Measurements from ENCODE around the gene CLDN25.

Gene CLDN25

DNA sequence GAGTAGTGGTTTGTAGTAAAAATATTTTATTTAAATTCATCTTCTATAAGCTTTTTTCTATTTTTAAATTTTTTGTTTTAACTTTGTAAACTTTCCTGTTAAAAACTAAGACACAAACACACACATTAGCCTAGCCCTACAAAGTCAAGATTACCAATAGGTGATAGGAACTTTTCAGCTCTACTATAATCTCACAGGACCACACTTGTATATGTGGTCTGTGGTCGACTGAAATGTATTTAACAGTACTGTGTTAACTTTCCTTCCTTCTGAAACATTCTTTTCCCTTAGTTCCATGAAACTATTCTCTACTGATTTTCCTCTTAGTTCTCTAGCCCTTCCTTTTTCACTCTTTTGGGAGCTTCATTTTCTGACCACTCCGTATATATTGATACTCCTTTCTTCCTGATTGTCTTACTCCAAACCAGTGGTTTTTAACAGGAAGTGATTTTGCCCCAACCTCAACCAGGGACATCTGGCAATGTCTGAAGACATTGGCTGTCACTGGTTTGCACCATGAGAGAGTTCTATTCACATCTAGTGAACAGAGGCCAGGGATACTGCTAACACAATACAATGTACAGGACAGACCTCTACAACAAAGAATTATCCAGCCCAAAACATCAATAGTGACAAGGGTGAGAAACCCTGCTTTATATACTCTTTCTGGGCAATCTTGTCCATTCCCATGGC lies 14.9 kb upstream of the CLDN25 start:
- no peak for TF ChIP-seq NFRKB (IDR thresholded peaks at IDR 0.05)
- TF ChIP-seq, protein P1, sequence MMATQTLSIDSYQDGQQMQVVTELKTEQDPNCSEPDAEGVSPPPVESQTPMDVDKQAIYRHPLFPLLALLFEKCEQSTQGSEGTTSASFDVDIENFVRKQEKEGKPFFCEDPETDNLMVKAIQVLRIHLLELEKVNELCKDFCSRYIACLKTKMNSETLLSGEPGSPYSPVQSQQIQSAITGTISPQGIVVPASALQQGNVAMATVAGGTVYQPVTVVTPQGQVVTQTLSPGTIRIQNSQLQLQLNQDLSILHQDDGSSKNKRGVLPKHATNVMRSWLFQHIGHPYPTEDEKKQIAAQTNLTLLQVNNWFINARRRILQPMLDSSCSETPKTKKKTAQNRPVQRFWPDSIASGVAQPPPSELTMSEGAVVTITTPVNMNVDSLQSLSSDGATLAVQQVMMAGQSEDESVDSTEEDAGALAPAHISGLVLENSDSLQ (IDR thresholded peaks at IDR 0.05), result no peak
- no peak for TF ChIP-seq CTBP1 (IDR thresholded peaks at IDR 0.05; ENCODE audit: borderline replicate concordance)
- TF ChIP-seq SUZ12 (IDR thresholded peaks at IDR 0.05), result no peak
- no peak for TF ChIP-seq ZNF384 (IDR thresholded peaks at IDR 0.05)
- ChIA-PET POLR2A (no interaction called here), CTCF (no interaction called here)
- no peak for DNase-seq (ENCODE audit: extremely low spot score)

- DNase-seq (ENCODE audit: extremely low spot score), result no peak
- no peak for TF ChIP-seq SUZ12 (IDR thresholded peaks at IDR 0.05)
- no peak for TF ChIP-seq FOXM1 (IDR thresholded peaks at IDR 0.05; ENCODE audit: borderline replicate concordance)
- no peak for TF ChIP-seq TARDBP (IDR thresholded peaks at IDR 0.05)
- TF ChIP-seq, protein P1 (IDR thresholded peaks at IDR 0.05), result no peak
- TF ChIP-seq SP1 (IDR thresholded peaks at IDR 0.05), result no peak
- no peak for TF ChIP-seq FOXA1 (IDR thresholded peaks at IDR 0.05)
- TF ChIP-seq ELF4 (IDR thresholded peaks at IDR 0.05), result no peak
- TF ChIP-seq NFRKB (IDR thresholded peaks at IDR 0.05), result no peak
- no peak for TF ChIP-seq CTBP1 (IDR thresholded peaks at IDR 0.05; ENCODE audit: borderline replicate concordance)
- no peak for TF ChIP-seq BHLHE40 (IDR thresholded peaks at IDR 0.05; ENCODE audit: borderline replicate concordance)
- TF ChIP-seq FOXK2 (IDR thresholded peaks at IDR 0.05), result no peak
- no peak for TF ChIP-seq LEF1 (IDR thresholded peaks at IDR 0.05; ENCODE audit: borderline replicate concordance)
- ChIA-PET CTCF (no interaction called here), POLR2A (interaction anchor here (2.3 kb wide), 1 partner anchor 12 kb away, joined by 8 read pairs; no protein-coding TSS in a partner anchor)
These were observed 7.6 kb upstream of the CLDN25 start for GRCh38 chr11:113771964-113772363.

DNA sequence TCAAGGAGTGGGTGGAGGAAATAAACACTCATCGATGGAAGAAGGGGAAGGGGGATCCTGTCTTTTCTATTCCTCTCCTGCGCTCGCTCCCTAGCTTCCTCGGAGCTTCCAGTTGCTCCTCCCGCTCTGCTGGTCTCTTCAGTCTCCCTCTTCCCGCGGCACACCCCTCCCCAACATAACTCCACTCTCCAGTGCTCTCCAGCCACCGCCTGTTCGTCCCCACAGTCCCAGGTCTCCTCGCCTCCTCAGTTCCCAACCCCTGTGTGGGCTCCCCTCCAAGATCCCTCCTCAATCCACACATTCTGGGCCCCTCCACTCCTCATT lies 6.5 kb upstream of the CLDN25 start:
- peak; percentile 54 for DNase-seq (ENCODE audit: extremely low spot score)
- TF ChIP-seq, protein P1 (IDR thresholded peaks at IDR 0.05), result no peak
- TF ChIP-seq NFRKB (IDR thresholded peaks at IDR 0.05) (no peak), ELF4 (IDR thresholded peaks at IDR 0.05) (no peak), SUZ12 (IDR thresholded peaks at IDR 0.05) (no peak), FOXK2 (IDR thresholded peaks at IDR 0.05) (no peak), L3MBTL2 (conservative IDR thresholded peaks at IDR 0.05) (no peak), CTBP1 (IDR thresholded peaks at IDR 0.05; ENCODE audit: borderline replicate concordance) (no peak), BHLHE40 (IDR thresholded peaks at IDR 0.05; ENCODE audit: borderline replicate concordance) (no peak), FOXM1 (IDR thresholded peaks at IDR 0.05; ENCODE audit: borderline replicate concordance) (no peak), TARDBP (IDR thresholded peaks at IDR 0.05) (no peak), SP1 (IDR thresholded peaks at IDR 0.05) (no peak), FOXA1 (IDR thresholded peaks at IDR 0.05) (no peak), LEF1 (IDR thresholded peaks at IDR 0.05; ENCODE audit: borderline replicate concordance) (no peak), ARNT (IDR thresholded peaks at IDR 0.05) (no peak)
- POLR2A ChIA-PET, result interaction anchor here (1.0 to 2.3 kb wide), 4 partner anchors 9 to 34 kb away, joined by 3 to 8 read pairs (median 4); no protein-coding TSS in a partner anchor
- CTCF ChIA-PET, result interaction anchor here (0.5 to 0.7 kb wide), 6 partner anchors 14 to 495 kb away, joined by 3 to 4 read pairs (median 3); no protein-coding TSS in a partner anchor

GRCh38 chr11:113773416-113774173 lies 6.0 kb upstream of the CLDN25 start, which contains the start of gene ZW10:
Gene ZW10, minus strand, starts transcription at chr11:113773692. Its CDS starts 26 bp downstream, at chr11:113773666.
- ChIA-PET POLR2A (interaction anchor here (1.0 to 2.3 kb wide), 4 partner anchors 9 to 35 kb away, joined by 3 to 8 read pairs (median 4); no protein-coding TSS in a partner anchor), CTCF (interaction anchor here (0.5 to 0.7 kb wide), 6 partner anchors 13 to 494 kb away, joined by 3 to 4 read pairs (median 3); no protein-coding TSS in a partner anchor)
- TF ChIP-seq SP1 (IDR thresholded peaks at IDR 0.05) (no peak), SUZ12 (IDR thresholded peaks at IDR 0.05) (peak; percentile 72), L3MBTL2 (conservative IDR thresholded peaks at IDR 0.05) (peak; percentile 86), ELF4 (IDR thresholded peaks at IDR 0.05) (peak; percentile 60), ZNF384 (IDR thresholded peaks at IDR 0.05) (no peak)
- peak; percentile 95 for DNase-seq (ENCODE audit: extremely low spot score)

GRCh38 chr11:113774174-113774503 lies 5.5 kb upstream of the CLDN25 start:
- TF ChIP-seq LEF1 (IDR thresholded peaks at IDR 0.05; ENCODE audit: borderline replicate concordance) (no peak), L3MBTL2 (conservative IDR thresholded peaks at IDR 0.05) (no peak), NFRKB (IDR thresholded peaks at IDR 0.05) (no peak), FOXK2 (IDR thresholded peaks at IDR 0.05) (no peak), SUZ12 (IDR thresholded peaks at IDR 0.05) (no peak), TARDBP (IDR thresholded peaks at IDR 0.05) (no peak), CTBP1 (IDR thresholded peaks at IDR 0.05; ENCODE audit: borderline replicate concordance) (no peak), BHLHE40 (IDR thresholded peaks at IDR 0.05; ENCODE audit: borderline replicate concordance) (no peak), FOXM1 (IDR thresholded peaks at IDR 0.05; ENCODE audit: borderline replicate concordance) (no peak), SP1 (IDR thresholded peaks at IDR 0.05) (no peak), FOXA1 (IDR thresholded peaks at IDR 0.05) (no peak), ELF4 (IDR thresholded peaks at IDR 0.05) (no peak), ARNT (IDR thresholded peaks at IDR 0.05) (no peak), HDGF (IDR thresholded peaks at IDR 0.05; ENCODE audit: borderline replicate concordance) (no peak), ZNF384 (IDR thresholded peaks at IDR 0.05) (no peak)
- TF ChIP-seq, protein P1 (IDR thresholded peaks at IDR 0.05), result no peak
- ChIA-PET POLR2A (interaction anchor here (1.5 to 2.3 kb wide), 2 partner anchors 8 to 14 kb away, joined by 4 to 8 read pairs; no protein-coding TSS in a partner anchor), CTCF (no interaction called here)
- no peak for DNase-seq (ENCODE audit: extremely low spot score)

Data from HEK293T (cell line).